Adrenal gland (tissue), 12 donors: Measurements from ENCODE around the gene BCAS4. TPM values are rescaled to one million over a fixed set of nuclear protein-coding genes. Genes with fewer than 3 reads are reported as not detected.

Experiments used
- DNase-seq, 7 donors: peaks; one replicate each; pipeline ENCODE4 v3.0.0-alpha.2; 2019 to 2020
- H3K27ac ChIP-seq, 5 donors: fragments of 200-600 bp; sonication (generic) in 4 of 5; 1 replicate in 3 of 5; 2 replicates in 2 of 5; pipeline versions ENCODE4 v1.5.1 to v1.8.0; 2016 to 2020; ENCODE audit warnings: mild to moderate bottlenecking in 1 of 5
- H3K27me3 ChIP-seq: fragments of 200-600 bp; 2 replicates; pipeline ENCODE4 v1.8.0; 2021
- H3K36me3 ChIP-seq, 2 donors: fragments of 200-600 bp; replicated peaks in 1 of 2; 1 replicate in 1 of 2; 2 replicates in 1 of 2; pipeline versions ENCODE4 v1.5.1 to v1.8.0; 2018 to 2022
- H3K4me1 ChIP-seq, 2 donors: fragments of 200-600 bp; replicated peaks in 1 of 2; 1 replicate in 1 of 2; 2 replicates in 1 of 2; pipeline versions ENCODE4 v1.5.1 to v1.8.0; 2018 to 2021
- H3K4me3 ChIP-seq, 4 donors: fragments of 200-600 bp; sonication (generic) in 3 of 4; one replicate each; pipeline ENCODE4 v1.5.1; 2016 to 2018
- H3K9me3 ChIP-seq, 3 donors: fragments of 200-600 bp; sonication (generic) in 1 of 3; replicated peaks in 1 of 3; 1 replicate in 2 of 3; 2 replicates in 1 of 3; pipeline versions ENCODE4 v1.5.1 to v1.8.0; 2016 to 2021
- POLR2A ChIP-seq, 2 donors: fragments of 450-650 bp; IDR thresholded peaks; one replicate each; pipeline ENCODE4 v1.6.1; 2017; ENCODE audit warnings: antibody characterized with exemption in 2 of 2, mild to moderate bottlenecking in 2 of 2, moderate library complexity in 1 of 2
- WGBS, 4 donors: extraction: QIAGEN DNeasy Blood & Tissue Kit in 2 of 4; methylation state at CpG; one replicate each; pipeline versions ENCODE4 v1.1.5 to v1.1.7; 2013 to 2017; 5-methylcytosine and 5-hydroxymethylcytosine counted together
- intact Hi-C, 2 donors: fragments of 100-400 bp; cut with DNase I; formaldehyde crosslinking; loops; one replicate each; pipeline versions ENCODE4 v1.14.1 to v1.15.0; 2022 to 2023
- polyA plus RNA-seq, 3 donors: library from polyadenylated mRNA; stranded (reverse); fragments of 200-250 nt in 2 of 3; fragments of 350-450 nt in 1 of 3; fragmentation: Illumina TruSeq in 1 of 3; extraction: RNeasy Lipid Tissue Mini Kit (QIAGEN cat#74804) in 1 of 3; gene quantifications; one replicate each; pipeline ENCODE4 v1.2.3, GENCODE V29; 2013 to 2014
- total RNA-seq, 9 donors: library from RNA; depleted of rRNA in 4 of 9; stranded (reverse); fragments of >200 nt in 4 of 9; fragments of 120-200 nt in 1 of 9; fragmentation: NEBNext Ultra II Directional in 1 of 9; extraction: Animal tissue kit (Norgen Biotek cat#: 25700) in 1 of 9; gene quantifications; one replicate each; pipeline versions ENCODE4 v1.1.0 to v1.2.4, GENCODE V29; 2013 to 2023
- TF ChIP-seq, protein P1 (sequence below), 6 experiments: fragments of 450-650 bp in 4 of 6; fragments of 200-600 bp in 2 of 6; sonication (generic) in 1 of 6; IDR thresholded peaks; 1 replicate in 5 of 6; 2 replicates in 1 of 6; pipeline versions ENCODE4 v1.5.1 to v1.8.0; 2016 to 2021; ENCODE audit warnings: antibody characterized with exemption in 6 of 6, mild to moderate bottlenecking in 2 of 6, moderate library complexity in 1 of 6
- donor health status: healthy with polysubstance abuse.
- donor health status: Bipolar disorder and iron deficiency.
- donor health status: DM: yes; HTN: yes; CAD: no.
- donor health status: DM: no; HTN: no; CAD: no.
- donor health status: DM: no; HTN: no; CAD: no.
- donor health status: DM: yes; HTN: yes; CAD: no.

The BCAS4 gene
- total and polyA plus RNA-seq, 12 donors = 0.66 to 5.1 (median 1.5) TPM

DNA sequence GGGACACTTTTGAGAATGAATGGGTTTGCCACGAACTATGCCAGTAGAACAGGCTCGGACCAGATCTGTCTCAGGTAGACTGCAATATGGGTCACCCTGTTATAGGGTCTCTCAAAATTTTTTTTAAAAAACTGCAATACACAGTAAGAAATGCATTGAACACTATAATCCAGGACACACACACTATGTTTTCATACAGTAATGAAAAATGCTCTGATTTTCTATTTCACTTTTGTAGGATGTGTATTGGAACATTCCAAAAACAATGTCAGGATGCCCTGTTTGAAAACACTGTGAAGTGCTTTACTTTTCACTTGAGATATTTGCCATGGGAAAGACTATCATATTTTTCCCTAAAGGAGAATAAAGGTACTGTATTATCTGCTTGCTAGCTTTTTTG, 38.4 kb upstream of the BCAS4 start:
- TF ChIP-seq, protein P1, sequence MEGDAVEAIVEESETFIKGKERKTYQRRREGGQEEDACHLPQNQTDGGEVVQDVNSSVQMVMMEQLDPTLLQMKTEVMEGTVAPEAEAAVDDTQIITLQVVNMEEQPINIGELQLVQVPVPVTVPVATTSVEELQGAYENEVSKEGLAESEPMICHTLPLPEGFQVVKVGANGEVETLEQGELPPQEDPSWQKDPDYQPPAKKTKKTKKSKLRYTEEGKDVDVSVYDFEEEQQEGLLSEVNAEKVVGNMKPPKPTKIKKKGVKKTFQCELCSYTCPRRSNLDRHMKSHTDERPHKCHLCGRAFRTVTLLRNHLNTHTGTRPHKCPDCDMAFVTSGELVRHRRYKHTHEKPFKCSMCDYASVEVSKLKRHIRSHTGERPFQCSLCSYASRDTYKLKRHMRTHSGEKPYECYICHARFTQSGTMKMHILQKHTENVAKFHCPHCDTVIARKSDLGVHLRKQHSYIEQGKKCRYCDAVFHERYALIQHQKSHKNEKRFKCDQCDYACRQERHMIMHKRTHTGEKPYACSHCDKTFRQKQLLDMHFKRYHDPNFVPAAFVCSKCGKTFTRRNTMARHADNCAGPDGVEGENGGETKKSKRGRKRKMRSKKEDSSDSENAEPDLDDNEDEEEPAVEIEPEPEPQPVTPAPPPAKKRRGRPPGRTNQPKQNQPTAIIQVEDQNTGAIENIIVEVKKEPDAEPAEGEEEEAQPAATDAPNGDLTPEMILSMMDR (IDR thresholded peaks at IDR 0.05) = no peak
- no peak for TF ChIP-seq POLR2A (IDR thresholded peaks at IDR 0.05)
- intact Hi-C loops = loop anchor here in 1 of 2 donors (10.0 kb wide), 1 partner anchor 572 kb away; no protein-coding TSS in a partner anchor
- no peaks in the 10 kb centered on the region for H3K4me1 ChIP-seq
- H3K4me3 ChIP-seq = no peak overlapping the region
- no peak for DNase-seq
- H3K36me3 ChIP-seq = no peaks in the 10 kb centered on the region
- H3K9me3 ChIP-seq = peaks cover 0 to 5% (median 0%) of the 10 kb centered on the region in 3 donors
- H3K27me3 ChIP-seq = no peaks in the 10 kb centered on the region
- 64 to 81% (median 74%) methylated on average over 2 of the region's 2 CpGs for WGBS, 4 donors
- H3K27ac ChIP-seq = no peak overlapping the region

DNA sequence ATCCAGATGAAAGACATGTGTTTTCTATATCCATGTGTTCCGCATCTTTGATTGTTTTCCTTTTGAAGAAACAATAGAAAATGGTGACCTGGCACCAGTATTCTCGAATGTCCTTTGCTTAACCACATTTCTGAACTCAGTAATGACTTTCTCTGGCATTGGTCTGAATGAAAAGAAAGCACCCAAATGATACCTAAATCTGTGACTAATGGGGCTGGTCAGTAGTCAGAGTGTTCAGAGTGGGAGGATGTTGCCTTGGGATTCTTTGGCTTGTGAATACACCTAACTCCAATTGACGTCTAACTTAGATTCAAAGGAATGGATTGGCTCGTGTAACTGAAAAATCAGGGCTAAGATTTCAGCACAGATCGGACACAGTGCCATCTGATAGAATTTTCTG, 36.4 kb upstream of the BCAS4 start:
- H3K36me3 ChIP-seq = no peaks in the 10 kb centered on the region
- WGBS, 4 donors = 81 to 88% (median 85%) methylated on average over 5 of the region's 5 CpGs
- peaks cover 6 to 9% of the 10 kb centered on the region in 2 donors for H3K4me1 ChIP-seq
- DNase-seq = no peak
- intact Hi-C loops = loop anchor here in 1 of 2 donors (10.0 kb wide), 1 partner anchor 574 kb away; no protein-coding TSS in a partner anchor
- no peak overlapping the region for H3K4me3 ChIP-seq
- no peaks in the 10 kb centered on the region for H3K9me3 ChIP-seq
- TF ChIP-seq, protein P1 (IDR thresholded peaks at IDR 0.05) = no peak
- no peak for TF ChIP-seq POLR2A (IDR thresholded peaks at IDR 0.05)
- no peak overlapping the region for H3K27ac ChIP-seq
- no peaks in the 10 kb centered on the region for H3K27me3 ChIP-seq

DNA sequence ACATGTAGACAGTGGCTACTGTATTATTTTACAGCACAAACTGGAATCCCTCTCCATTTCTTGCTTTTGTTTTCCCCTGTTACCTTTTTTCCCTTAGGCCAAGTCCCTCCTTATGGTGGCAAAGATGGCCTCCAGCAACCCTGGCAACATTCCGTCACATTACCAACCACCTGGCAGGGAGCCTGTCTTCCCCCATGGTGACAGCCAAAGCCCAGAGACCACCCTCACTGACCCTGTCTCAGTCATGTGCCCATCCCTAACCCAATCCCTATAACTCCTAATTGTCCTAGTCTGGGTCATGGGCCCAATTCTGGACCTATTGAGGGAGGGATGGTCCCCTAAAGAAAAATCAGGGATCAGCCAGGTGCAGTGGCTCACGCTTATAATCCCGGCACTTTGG, 35.9 kb upstream of the BCAS4 start:
- intact Hi-C loops = loop anchor here in 1 of 2 donors (10.0 kb wide), 1 partner anchor 574 kb away; no protein-coding TSS in a partner anchor
- TF ChIP-seq POLR2A (IDR thresholded peaks at IDR 0.05) = no peak
- TF ChIP-seq, protein P1 (IDR thresholded peaks at IDR 0.05) = no peak
- no peaks in the 10 kb centered on the region for H3K27me3 ChIP-seq
- 84 to 95% (median 92%) methylated on average over 3 of the region's 3 CpGs for WGBS, 4 donors
- no peaks in the 10 kb centered on the region for H3K36me3 ChIP-seq
- no peak overlapping the region for H3K27ac ChIP-seq
- H3K4me3 ChIP-seq = no peak overlapping the region
- H3K9me3 ChIP-seq = no peaks in the 10 kb centered on the region
- peaks cover 6 to 9% of the 10 kb centered on the region in 2 donors for H3K4me1 ChIP-seq
- DNase-seq = no peak

DNA sequence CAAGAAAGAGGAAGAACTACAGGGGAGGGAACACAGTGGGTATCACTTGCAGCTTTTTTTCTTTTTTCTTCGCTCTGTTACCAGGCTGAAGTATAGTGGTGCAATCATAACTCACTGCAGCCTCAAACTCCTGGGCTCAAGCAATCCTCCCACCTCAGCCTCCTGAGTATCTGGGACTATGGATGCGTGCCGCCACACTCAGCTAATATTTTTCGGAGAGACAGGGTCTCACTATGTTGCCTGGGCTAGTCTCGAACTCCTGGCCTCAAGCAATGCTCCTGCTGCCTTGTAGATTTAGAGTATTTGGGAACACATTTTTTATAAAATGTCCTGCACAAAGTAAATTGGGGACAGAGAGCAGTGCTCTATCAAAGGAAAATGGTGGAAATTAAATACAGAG, 35.2 kb upstream of the BCAS4 start:
- Histone ChIP-seq H3K4me1 (peaks cover 6 to 9% of the 10 kb centered on the region in 2 donors), H3K9me3 (no peaks in the 10 kb centered on the region), H3K27me3 (no peaks in the 10 kb centered on the region), H3K36me3 (no peaks in the 10 kb centered on the region), H3K27ac (no peak overlapping the region), H3K4me3 (no peak overlapping the region)
- DNase-seq = no peak
- TF ChIP-seq, protein P1 (IDR thresholded peaks at IDR 0.05) = no peak
- TF ChIP-seq POLR2A (IDR thresholded peaks at IDR 0.05) = no peak
- WGBS, 4 donors = 79 to 87% (median 80%) methylated on average over 5 of the region's 5 CpGs
- intact Hi-C loops = loop anchor here in 1 of 2 donors (10.0 kb wide), 1 partner anchor 575 kb away; no protein-coding TSS in a partner anchor
